NCI-H510A treated with DMSO at 0.1 percent for 48 hours (cell line): ENCODE measurements around the gene EXT2.

ENCODE experiments used
- DNase-seq: peaks from one replicate; lab custom pipeline; 2025; lab: John Stamatoyannopoulos, UW

EXT2 gene

DNA sequence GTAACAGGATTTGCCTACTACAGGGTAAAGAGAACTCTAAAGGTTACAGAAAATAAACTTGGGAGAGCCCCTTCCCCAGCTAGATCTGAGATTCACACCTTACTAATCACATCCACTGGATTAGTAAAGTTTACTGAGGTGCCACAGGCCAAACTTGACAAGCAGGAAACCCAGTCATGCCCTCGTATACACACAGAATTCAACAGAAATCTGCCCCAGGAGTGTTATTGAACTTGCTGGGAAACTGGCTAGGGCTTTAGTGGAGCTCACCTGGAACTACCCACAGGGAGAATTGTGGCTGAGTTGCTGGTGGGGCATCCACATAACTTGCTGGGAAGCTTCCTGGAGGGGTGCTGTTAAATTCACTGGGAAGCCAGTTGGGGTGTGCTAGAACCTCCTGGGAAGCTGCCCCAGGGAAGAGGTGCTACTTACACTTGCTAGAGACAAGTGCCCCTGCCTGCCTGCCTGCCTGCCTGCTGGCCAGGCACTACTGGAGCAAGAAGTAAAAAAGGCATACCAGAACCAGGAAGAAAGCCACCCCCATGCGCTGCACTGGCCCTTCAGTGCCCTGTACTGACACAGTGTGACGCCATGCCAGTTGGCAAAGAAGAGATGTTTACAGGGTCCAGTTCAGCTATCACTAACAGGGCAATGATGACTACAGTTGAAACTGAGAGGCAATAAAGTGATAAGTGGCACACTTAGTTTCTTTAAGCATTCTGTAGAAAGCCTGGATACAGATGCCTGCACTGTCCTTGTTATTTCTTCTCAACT is 108.0 kb downstream of the EXT2 start:
- no peak for DNase-seq

DNA sequence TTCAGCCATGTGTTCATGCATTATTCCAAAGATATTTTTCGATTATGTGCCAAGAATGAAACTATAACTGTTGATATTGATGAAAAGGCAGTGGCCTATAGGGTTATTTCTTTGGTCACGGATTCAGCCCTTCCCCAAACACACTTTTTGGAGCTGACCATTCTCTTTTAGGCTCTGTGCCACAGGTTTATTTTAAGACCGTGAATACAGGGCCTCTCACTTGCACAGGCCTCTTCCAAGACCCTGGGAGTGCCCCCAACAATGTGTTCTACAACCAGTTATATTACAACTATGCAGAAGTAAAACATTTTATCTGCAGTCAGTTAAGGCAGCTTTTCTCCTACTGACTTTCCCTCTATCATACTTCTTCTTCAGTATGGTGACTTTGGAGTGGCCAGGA is 109.9 kb downstream of the EXT2 start:
- no peak for DNase-seq

DNA sequence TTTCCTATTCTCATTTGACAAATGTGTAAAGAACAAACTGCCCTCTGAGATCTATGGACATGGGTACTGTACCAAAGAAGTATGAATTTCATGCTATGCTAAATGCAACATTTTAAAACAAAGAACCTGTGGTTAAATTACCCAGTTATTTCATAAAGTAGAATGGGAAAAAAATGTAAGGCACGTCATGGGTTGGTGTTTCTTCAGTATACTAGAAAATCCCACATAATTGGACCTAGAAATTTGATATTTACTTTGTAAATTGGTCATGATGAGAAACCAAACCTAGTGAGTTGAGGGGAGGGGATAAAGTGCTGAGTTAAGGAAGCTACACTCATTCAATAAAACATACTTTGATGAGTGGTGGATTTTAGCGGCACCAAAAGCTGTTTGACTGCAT is 110.4 kb downstream of the EXT2 start:
- no peak for DNase-seq

DNA sequence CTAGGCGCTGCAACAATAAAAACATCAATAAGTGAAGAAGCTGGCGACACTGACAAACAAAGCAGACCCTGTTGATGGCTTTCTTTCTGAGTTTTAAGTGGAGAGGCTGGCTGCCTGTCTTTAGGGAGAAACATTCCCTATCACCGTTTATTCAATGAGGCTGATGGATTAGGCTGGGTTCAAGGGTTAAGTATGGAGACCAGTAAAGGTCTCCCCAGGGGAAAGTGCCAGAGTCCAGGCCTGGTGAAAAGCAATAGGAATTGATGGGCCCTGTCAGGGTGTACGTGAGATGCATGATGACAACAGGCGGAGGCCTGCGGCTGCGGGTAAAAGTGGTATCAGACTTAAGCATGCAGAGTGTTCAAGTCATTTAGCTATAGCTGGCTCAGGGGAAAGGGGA is 111.8 kb downstream of the EXT2 start:
- DNase-seq, result no peak

DNA sequence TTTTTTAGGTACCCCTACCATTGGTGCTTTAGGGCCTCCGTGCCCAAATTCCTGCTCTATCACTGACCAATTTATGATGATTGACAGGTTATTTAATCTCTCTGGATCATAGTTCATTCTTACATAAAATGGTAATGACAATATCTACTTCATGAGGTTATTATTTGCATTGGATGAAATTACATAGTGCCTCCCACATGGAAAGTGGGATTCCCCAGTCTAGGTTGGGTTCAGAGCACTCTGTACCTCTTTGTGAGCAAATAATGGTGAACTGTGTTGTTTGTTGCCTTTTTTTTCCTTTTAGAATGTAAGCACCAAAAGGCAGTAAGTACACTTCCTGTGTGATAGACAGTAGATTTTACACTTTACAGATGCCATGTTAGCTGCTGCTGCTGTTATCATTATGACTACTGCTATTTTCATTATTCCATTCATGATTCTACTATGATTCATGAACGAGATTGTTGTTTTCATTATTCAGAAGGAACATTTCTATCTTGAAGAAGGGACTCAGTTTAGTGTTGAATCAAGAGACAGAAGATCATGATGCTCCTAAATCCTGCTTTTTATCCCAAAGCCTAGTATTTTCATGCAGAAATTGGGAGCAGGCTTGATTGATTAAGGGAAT is 113.6 kb downstream of the EXT2 start:
- DNase-seq, result no peak

DNA sequence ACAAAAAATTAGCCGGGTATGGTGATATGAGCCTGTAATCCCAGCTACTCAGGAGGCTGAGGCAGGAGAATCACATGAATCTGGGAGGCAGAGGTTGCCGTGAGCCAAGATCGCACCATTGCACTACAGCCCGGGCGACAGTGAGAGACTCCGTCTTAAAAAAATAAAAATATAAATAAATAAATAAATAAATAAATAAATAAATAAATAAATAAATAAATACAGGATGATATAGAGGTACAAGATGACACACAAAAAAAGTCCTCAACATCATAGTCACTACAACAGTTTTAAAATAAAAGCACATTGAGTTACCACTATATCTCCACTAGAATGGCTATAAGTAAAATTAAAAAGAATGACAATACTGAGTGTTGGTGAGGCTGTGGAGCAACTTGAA is 116.7 kb downstream of the EXT2 start:
- DNase-seq, result no peak

DNA sequence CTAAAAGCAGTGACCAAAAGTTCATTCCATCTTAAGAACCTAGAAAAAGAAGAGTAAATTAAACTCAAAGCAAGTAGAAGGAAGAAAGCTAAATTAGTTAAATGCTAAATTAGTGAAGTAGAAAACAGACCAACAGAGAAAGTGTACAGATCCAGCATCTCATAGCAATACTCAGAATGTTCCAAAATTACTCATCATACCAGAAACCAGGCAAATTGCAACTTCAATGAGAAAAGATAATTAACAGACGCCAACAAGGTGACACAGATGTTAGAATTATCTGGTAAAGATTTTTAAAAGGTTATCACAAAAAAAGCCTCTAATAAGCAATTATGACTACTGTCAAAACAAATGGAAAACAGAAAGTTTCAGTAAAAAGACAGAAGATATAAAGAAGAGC is 117.7 kb downstream of the EXT2 start:
- no peak for DNase-seq

DNA sequence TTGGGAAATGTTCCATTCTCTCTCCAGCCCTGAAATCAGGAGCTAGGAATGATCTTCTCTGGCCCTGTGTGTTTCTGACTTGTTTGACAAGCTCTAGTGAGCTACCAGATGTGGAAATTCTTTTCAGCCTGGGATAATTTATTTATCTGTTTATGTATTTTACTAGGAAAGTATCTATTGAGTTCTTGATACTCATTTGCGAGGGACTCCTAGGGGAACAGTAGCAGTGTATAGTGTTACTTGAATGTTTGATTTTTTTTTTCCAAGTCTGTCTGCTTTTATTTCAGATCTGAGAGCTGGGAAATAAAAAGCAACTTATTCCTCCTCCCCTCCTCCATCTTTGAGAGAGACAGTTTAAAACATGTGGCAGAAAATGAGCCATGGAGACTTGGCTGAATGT is 122.0 kb downstream of the EXT2 start:
- no peak for DNase-seq

DNA sequence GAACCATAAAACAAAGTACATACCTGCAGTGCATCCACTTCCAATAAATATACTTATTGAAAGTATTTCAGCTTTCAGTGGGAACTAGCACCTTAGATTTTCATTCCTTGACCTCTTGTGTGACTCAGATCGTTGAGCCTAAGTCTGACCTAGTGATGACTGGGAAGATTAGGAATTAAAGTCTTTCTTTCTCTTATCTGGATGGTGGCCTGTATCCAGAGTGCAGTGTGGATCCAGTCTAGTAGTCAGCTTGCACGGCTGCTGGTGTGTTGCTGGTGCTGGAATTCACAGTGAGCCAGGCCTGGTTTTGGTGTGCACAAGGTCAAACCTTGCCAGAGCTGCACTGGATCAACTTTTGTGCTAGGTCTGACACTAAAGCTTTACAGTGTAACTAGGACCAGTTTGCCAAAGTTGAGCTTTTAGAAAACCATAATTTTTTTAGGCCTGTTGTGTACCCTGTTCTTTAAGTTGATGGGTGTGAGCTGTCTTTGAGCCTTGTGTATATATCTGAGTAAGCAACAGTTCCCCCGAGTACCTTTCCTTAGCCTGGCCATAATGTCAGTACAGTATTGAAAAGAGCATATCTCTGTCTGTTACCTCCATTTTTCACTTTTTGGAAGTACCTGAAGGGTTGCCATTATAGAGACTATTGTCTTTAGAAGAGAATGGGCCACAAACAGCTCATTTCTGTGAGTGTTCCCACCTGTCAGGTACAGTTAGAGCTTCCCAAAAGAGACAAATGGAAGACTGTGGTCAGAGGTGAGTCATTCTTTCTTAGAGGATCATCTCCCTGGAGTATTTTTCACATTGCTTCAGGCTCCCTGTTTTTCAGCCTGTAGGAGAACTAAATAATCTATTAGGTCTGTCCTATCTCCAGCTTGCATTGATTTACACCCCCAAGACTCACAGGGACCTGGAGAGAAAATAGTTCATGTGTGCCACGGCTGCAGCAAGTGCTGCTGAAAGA is 124.6 kb downstream of the EXT2 start:
- DNase-seq, result no peak

DNA sequence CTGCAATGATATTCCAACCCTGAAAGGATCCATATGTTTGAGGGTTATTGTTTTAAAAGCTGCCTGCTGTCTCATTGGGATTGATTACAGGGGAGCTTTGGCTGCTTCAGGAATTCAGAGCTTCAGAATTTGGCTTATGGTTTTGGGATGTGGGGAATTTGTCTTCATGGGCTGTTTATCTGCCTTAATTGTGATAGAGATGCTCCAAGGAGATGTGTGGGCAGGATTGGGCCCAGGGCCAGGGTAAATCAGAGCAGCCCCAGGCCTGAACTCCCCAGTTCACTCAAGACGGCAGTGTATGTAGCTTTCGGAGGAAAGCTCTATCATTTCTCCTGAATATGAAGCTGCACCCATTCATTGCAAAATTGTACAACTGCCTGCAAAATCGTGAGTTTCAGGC is 126.0 kb downstream of the EXT2 start:
- no peak for DNase-seq

DNA sequence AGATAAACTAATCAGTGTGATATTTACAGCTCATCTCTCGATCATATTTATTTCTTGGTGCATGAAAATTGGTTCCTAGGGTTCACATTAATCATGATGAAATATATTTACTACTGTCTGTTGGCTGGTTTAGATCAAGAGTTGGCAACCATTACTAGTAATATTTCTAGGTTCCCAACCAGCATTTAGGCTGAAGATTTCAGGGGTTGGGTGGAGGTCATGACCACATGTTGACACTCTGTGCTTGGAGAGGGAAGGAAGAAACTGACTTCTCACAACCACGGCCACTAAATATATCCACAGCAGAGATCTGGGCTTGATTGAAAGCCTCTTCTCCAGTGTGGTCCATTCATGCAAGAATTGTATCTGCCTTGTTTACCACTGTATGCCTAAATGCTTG is 126.5 kb downstream of the EXT2 start:
- DNase-seq, result no peak

DNA sequence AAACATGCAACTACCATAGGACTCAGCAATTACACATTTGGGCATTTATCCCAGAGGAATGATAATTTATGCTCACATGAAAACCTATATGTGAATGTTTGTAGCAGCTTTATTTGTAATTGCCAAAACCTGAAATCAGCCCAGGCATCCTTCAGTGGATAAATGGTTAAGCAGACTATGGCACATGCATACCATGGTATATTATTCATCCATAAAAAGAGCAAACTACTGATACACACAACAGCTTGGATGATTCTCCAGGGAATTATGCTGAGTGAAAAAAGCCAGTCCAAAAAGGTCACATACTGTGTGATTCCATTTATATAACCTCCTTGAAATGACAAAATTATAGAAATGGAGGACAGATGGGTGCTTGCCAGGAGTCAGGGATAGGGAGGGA is 127.8 kb downstream of the EXT2 start:
- DNase-seq, result no peak

DNA sequence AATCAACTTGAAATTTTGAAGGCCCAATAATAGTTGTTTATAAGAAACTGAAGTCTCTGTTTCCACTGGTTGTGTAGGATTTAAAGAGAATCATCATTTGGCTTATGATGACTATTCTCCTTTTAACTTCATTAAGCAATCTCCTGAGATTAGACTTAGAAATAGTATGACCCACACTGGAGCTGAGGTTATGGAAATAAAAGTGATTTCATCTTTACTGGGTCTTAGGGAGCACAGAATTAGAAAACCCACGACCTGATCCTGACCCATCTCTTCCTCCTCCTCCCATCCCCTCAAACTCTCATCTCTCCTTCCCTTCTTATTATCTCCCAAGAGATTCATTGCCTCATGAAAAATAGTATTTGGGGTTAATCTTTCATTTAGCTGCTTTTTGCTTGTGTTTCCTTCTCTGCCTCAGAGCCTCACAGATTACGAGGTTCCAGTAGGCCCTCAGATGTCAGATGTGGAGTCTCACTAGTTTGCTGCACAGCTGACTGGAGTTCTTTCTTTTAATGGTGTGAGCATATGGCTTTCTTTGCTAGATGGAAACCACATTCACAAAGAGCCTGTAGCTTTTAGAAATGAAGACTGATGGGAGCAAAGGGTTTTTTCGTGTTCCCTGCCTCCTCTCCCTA is 129.5 kb downstream of the EXT2 start:
- DNase-seq, result no peak

DNA sequence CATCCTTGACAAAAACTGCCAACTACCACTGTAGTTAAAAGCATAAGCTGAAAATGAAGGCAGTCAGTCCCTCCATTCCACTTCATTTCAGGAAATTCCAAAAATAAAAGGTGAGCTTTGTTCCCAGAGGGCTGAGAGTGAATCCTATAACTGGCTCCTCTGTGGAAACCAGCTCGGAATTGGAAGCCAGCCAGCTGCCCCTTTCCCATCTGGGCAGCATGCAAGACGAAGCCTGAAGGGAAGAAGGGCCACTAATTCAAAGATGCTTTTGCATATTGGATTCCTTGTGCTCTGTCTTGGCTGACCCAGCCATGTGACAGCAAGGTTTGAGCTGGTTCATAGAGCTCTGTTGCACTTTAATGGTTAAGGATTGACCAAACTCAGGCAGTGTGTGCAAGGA is 131.0 kb downstream of the EXT2 start:
- DNase-seq, result no peak

DNA sequence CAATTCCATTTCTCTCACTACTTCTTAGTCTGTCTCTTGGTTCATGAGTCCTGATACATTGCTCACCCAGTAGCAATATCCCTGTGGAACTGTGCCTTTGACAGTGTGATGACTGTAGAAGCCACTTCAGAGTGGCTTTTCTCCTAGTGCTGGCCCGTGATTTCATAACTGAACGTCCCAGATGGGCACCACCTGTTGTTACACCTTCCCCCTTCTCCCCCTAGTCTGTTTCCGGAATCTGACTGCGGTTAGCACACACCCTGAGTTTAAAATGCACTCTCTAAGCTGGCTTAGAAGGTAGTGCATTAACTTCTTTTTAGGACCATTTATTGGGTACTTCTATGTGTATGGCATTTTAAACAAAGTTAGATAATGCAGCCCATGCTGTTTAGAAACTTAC is 131.5 kb downstream of the EXT2 start:
- no peak for DNase-seq

DNA sequence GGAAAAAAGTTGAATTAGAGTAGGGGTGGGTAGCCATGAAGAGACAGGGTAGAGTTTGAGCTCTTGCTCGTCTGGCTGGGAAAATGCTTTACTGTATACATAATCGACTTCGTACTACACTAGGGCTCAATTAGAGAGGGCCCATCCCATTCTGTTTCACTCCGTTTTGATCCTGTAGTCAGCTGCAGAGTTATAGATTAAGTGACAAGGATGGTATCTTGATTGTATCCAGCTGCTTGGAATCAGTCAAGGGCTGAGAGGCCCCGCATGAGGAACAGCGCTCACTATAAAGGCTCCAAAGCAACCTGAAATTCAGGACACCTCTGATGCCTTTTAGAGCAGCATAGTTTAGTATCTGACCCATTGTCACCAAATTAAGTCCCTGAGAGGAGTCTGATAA is 132.9 kb downstream of the EXT2 start:
- no peak for DNase-seq

DNA sequence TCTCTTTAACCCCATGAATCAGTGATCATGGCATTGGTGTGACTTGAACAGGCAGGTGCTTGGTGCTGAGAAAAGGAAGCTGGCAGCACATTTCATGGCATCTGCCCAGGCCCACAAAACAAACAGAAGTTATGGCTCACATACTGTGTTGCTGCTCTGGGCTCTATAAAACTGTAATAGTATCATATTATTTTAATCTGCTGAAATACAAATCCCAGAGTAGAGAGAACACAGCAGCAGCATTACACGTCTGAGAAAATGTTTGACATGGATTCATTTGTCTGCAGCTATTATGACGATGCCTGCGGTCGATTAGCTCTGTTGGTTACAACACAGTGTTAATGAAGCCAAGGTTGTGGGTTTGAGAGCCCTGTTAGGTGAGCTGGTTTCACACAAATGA is 133.6 kb downstream of the EXT2 start:
- no peak for DNase-seq

DNA sequence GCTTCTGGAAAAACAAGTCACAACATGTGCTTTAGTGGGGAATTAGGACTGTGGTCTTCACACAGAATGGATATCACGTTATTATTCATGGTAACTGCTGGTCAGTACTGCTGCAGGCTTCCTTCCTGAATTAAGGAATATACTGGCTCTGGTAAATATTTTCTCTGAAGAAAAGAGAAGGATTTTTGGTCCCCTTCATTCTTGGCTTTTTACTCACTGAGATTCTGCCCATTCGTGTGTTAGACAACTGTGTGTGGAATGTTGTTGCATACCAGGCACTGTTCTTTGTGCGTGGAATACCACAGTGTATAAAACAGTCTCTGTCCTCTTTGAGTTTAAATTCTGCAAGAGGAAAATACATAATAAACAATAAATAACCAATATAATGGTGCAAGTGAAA is 134.1 kb downstream of the EXT2 start:
- DNase-seq, result no peak

DNA sequence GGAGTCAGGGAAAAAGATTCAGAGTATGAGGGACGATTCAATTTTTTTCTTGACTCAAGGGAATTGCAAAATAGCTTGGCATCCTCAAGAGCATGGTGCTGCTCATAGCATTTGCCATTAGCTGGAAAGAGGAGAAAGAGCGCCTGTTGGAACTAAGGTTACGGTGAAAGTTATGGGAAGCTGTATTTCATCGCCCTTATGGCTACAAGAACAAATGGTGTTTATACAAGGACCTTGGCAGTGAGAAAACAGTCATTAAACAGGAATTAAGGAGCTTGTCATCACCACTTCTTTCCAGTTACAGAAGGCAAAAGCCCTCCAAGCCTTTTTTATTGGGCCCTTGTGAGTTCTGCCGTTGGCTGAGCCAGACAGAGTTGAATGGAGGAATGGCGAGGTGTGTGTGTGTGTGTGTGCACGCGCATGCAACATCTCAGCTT is 140.3 kb downstream of the EXT2 start:
- no peak for DNase-seq

DNA sequence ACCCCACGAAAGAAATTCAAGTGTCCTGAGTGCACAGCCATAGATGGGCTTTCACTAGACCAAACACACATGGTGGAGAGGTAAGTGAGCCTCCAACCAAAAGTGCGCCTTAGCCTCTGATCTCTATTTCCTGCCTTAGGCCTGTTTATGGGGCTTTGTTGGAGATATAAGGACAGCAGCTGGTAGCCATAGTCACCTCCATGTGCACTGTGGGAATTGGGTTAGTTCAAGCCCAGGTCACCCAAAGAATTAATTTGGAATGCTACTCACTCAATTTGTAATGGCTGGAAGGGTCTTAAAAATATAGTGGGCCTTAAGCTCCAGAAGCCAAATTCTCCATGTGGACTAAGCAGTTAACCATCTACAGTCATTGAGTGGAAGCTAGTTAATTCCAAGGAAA is 140.8 kb downstream of the EXT2 start:
- no peak for DNase-seq

DNA sequence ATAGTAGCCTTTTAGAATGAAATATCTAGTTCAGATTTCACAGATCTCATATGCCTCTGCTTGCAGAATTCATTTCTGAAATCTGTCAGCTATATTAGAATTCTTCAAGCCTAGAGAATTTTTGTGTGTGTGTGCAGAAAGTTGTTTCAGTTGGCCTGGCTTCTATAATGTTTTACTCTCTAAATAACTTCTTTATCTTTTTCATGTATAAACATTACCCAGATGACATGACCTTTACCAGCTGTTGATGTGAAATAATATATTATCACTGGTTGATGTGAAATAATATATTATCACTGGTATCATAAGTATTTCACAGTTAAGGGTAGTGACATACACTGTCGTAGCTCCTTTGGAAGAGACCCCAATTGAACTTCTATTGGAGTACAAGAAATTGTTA is 141.7 kb downstream of the EXT2 start:
- no peak for DNase-seq

DNA sequence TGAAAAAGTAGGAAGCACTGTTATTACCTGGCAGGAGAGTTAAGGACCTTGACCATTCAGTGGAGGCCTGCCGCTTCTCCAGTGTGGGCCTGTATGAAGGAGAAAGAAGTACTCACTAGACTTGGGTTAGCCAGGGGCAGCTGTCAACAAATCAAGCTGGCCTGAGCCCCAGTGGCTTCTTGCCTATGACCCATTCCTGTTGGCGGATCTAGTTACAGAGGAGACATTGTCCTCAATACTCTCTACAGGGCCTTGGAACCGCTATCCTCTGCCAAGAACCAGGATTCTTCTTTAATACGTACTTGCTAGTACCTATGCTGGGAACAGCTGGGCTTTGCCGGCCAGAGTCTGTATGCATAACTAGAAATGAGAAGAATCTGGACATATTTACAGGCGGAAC is 146.4 kb downstream of the EXT2 start:
- DNase-seq, result no peak
